HG02852 (cell line): ENCODE measurements around the gene ZNF518B.
A peak's percentile ranks its signal among the peaks of the same experiment; 100 is the strongest.

Experiments
- ATAC-seq: cut with Tn5 transposase; IDR thresholded peaks from one replicate; pipeline ENCODE4 v1.9.1; 2021; ENCODE audit warnings: mild to moderate bottlenecking, moderate library complexity; ENCODE audit not compliant: unreplicated experiment

The ZNF518B gene, protein sequence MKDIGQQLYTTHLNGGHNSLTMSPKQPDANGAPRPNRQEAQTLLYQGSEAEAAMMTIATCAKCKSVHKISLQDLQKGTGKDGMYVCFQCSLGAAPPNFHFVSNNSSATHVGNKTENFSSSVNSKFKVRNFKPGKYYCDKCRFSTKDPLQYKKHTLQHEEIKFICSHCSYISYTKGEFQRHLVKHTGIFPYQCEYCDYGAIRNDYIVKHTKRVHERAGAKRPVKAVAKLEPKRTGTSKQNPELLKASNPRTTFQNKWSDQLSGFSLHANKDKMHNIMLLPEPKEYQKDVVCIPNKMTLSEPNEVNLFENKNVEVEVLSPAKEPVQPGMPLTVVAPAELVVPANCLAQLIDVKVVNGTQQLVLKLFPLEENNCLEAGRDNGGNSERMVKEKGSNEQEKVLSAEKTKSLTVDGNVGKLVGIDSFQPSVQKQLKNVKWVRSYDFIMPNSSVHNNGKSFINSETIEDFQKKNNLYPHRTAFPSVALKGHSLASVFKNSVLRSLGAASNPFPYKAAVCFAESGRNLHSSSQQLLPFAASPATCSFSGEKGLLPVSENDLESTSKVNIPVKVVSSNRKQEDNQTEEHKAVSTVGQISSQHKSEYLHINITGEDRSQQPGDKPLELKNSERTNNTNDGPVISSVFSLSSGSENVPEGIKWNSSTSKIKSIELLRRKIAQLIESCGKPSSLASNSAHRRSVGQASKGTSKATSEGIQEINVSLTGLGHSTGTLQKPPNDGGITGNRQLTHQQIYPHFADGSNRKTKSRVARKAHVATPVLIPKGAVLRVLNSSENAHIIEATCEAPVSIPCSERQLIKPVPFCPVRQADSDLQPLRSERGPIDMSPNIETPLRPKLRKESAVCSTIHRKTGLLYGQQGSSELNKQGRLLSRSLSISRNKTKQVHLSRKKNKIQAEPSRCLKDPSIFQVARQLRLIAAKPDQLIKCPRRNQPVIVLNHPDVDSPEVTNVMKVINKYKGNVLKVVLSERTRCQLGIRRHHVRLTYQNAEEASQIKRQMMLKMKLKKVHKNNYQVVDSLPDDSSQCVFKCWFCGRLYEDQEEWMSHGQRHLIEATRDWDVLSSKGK

GRCh38 chr4:10457255-10457801 is at the start of gene ZNF518B:
TSS of gene ZNF518B (minus strand) at chr4:10457426. CDS start at chr4:10446328, 11,098 bp downstream.
- peak; percentile 80 for ATAC-seq

- ATAC-seq = no peak
Observed at GRCh38 chr4:10506077-10506476, 48.9 kb upstream of the ZNF518B start.

- no peak for ATAC-seq
Observed at GRCh38 chr4:10504570-10505179, 47.4 kb upstream of the ZNF518B start.

- no peak for ATAC-seq
Observed at GRCh38 chr4:10502717-10503116, 45.5 kb upstream of the ZNF518B start.

DNA sequence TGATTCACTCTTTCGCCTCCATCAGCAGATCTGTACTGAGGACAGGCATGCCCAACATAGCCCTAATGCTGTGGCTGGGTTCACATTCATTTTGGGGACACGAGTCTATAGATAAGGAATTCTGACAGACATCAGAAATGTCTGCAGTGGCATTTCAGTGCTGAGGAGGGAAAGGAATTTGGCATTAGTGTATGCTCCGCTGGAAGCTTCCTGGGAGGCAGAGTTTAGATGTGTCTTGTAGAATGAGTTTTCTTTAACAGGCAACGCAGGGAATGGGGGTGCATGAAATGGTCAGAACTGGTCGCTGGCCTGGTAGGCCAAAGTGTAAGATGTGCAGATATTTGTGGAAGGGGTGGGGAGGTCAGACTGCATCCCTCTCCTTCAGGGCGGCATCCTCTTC is 43.5 kb upstream of the ZNF518B start:
- no peak for ATAC-seq

DNA sequence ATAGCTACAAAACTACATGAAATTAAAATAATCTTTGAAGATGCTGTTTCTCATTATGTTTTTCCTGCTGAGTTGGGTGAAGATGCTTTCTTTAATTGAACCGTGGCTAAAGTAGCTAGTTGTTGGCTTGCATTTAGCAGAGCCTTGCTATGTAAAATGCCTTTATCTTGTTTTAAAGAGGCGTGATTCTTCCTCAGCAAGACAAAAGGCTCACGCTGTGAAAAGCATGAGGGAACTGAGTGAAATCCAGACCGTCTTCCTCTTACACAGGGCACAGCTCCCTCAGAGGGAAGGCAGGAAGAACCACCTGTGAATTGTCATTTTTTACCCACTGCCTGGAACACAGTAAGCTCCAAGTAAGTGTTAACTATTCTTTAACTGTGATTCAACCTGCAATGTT is 39.0 kb upstream of the ZNF518B start:
- no peak for ATAC-seq

DNA sequence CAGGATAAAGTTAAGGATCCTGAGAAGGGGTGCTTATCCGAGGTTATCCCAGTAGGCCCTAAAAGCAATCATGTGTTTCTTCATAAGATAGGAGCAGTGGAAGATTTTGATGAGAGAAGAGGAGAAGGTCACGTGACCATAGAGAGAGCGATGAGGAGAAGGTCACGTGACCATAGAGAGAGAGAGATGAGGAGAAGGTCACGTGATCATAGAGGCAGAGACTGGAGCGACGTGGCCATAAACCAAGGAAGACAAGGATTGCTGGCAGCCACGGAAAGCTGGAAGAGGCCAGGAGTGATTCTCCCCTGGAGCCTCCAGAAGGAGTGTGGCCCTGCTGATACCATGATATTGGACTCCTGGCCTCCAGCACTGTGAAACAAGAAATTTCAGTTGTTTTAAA is 38.4 kb upstream of the ZNF518B start:
- no peak for ATAC-seq

DNA sequence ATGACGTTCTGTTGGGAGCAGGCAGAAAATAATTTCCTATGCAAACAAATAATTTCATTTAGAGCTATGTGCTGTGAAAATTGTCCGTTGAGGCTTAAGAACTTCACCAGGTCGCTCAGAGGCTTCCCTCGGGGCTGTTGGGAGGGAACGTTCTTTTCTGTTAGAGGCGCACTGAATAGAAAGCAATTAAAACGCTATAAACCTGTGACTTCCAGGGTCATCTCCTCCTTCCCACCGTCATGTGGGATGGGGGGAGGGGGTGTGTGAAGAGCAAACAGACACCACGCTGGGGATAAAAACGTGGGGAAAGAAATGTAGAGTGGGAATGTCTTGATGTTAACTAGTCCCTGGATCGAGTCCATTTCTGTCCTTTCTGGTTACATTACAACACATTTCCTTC is 35.2 kb upstream of the ZNF518B start:
- no peak for ATAC-seq

DNA sequence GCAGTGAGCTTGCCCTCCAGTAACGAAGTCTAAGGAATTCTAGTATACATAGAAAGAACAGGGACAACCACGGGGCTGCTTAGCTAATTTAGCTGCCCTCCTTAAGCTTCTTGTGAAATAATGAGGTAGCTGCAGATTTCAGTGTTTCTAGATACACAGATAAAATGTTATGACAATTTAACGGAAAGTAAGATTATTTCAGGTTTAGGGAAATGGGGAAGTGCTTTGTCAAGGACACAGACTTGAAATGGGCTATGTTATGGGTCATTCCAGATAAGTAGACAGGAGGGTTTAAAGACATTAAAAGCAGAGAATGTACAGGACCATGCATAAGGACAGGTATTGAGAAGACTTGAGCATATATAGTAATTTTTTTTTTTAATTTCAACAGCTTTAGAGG is 34.2 kb upstream of the ZNF518B start:
- ATAC-seq = no peak

GRCh38 chr4:10490996-10491395 is 33.8 kb upstream of the ZNF518B start:
- ATAC-seq = no peak

- ATAC-seq = no peak
Observed at GRCh38 chr4:10482913-10483312, 25.7 kb upstream of the ZNF518B start.

DNA sequence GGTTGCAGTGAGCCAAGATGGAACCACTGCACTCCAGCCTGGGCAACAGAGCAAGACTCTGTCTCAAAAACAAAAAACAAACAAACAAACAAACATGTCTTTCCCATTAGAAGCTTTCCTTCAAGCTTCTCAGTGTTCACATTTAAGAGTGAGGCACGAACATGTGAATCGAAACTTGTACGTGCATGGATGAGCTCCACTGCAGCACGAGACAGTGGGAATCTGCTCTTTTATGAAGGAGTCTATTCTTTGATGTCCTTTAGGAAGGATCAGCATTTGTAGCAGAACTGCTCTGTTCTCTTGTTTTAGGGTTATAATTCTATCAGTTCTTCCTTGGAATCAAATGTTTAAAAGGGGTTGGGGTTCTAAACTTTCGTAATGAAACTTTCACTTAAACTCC is 23.4 kb upstream of the ZNF518B start:
- no peak for ATAC-seq

- no peak for ATAC-seq
Observed at GRCh38 chr4:10478621-10479020, 21.4 kb upstream of the ZNF518B start.

DNA sequence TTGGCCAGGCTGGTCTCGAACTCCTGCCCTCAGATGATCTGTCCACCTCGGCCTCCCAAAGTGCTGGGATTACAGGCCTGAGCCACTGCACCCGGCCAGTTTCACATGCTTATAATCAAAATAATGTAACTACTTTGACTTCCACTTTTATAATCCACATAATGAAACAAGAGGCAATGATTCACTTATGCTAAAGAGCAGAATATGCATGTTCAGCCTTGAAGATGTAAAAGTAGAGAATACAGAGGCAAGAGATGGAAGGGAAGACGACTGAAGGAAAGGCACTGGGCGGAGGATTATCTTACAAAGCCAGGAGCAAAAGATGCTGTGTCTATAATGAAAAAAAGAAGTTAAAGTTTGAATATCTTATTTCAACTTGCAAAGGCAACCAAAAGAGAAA is 13.3 kb upstream of the ZNF518B start:
- no peak for ATAC-seq

DNA sequence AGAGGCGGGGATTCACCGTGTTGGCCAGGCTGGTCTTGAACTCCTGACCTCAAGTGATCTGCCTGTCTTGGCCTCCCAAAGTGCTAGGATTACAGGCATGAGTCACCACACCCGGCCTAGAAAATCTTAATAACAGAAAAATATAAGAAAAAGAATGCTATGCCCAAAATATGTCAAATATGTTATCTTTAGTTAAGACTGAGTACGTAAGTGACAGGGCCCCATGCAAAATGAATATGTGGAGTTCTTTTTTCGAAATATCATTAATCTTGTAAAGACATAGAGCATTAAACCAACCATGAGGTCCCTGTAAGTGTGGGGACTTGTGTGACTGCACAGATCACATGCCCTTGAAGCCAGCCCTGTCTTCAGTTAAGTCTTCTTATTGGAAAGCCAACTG is 8.9 kb upstream of the ZNF518B start:
- no peak for ATAC-seq

- ATAC-seq = no peak
Observed at GRCh38 chr4:10462876-10463275, 5.7 kb upstream of the ZNF518B start.

GRCh38 chr4:10461850-10462400 is 4.7 kb upstream of the ZNF518B start:
- no peak for ATAC-seq

DNA sequence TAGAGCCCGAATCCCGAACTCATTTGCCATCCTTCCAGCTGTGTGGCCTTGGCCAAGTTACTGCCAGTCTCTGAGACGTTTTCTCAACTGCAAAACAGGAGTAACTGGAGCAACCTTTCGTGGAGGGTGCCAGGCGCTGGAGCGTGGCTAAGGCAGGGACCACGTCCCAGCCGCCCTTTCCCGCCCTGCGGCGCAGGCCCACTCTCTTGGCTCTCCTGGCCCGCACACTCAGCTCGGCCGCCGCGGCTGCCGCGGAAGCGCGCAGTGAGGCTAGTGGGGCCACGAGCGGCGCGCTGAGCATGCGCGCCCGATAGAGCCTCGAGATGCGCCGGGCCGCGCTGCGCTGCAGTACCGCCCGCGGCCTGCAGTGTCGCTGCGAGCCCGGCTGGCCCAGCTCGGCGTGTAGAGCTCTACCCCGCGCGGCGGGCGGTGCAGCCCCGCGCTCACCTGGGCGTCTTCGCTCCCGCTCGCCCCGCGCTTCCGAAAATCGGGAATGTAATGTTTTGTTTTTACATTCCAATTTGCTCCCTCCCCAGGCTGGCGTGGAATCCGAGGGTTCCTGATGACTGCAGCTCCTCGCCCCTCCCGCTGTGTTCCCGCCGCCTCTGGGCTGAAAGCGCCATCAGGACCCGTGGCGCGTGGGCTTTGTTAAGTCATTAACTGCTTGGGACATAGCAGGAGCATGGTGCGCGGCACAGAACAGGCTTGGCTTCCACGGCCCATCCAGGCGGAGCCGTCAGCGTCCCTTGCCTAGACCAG is 4.0 kb upstream of the ZNF518B start:
- peak; percentile 63 for ATAC-seq

GRCh38 chr4:10460313-10461047 is 3.3 kb upstream of the ZNF518B start:
- ATAC-seq = no peak
